Measurements from ENCODE around the gene CSNK1G1. TPM values are rescaled to one million over a fixed set of nuclear protein-coding genes. Genes with fewer than 3 reads are reported as not detected.
"Not testable (repeated sequence)": the region's sequence is repeated elsewhere in the genome, so short reads cannot be mapped to it uniquely, and the experiment has no call there.

Gene CSNK1G1
- total RNA-seq, 1 experiment from 2014 or later, result 23.9 TPM

DNA sequence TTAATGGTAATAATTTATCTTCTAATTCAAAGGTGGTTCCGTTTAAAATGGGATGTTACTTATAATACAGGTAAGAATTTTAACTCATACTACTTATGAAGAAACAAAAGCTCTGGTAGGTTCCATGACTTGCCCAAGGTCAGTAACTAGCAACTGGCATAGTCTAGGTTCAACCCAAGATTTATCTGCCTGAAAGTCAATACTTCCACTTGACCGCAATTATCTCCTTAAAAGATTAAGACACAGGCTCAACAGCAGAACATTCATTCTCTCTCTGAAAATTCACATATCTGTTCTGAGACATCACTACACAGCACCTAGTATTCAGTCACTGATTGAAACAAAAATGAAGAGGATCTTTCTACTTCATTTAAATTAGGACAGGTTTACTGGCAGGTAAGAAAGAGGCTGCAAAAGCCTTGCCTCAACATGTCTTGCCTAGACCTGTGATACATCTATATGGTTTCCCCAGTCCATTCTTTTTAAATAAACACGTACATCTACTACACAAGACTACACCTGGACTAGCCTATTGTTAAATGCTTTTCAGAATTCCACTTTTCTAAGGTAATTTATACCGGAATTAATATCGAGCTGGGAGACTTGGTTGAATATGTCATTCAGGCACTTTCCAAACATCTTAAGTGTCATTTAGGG, 1.2 kb downstream of the CSNK1G1 start:
- CTCF ChIA-PET, result interaction anchor here (0.6 to 0.7 kb wide), 2 partner anchors 194 to 279 kb away, joined by 3 to 4 read pairs; no protein-coding TSS in a partner anchor
- TF ChIP-seq, protein P1, sequence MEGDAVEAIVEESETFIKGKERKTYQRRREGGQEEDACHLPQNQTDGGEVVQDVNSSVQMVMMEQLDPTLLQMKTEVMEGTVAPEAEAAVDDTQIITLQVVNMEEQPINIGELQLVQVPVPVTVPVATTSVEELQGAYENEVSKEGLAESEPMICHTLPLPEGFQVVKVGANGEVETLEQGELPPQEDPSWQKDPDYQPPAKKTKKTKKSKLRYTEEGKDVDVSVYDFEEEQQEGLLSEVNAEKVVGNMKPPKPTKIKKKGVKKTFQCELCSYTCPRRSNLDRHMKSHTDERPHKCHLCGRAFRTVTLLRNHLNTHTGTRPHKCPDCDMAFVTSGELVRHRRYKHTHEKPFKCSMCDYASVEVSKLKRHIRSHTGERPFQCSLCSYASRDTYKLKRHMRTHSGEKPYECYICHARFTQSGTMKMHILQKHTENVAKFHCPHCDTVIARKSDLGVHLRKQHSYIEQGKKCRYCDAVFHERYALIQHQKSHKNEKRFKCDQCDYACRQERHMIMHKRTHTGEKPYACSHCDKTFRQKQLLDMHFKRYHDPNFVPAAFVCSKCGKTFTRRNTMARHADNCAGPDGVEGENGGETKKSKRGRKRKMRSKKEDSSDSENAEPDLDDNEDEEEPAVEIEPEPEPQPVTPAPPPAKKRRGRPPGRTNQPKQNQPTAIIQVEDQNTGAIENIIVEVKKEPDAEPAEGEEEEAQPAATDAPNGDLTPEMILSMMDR (IDR thresholded peaks at IDR 0.05; ENCODE audit: unreplicated experiment), result no peak
- peaks cover 21% of the 10 kb centered on the region for H3K36me3 Mint-ChIP-seq (ENCODE audit: insufficient read depth, unreplicated experiment)
- intact Hi-C loops (cut with micrococcal nuclease; ENCODE audit: unreplicated experiment), result no loop called here
- H3K4me1 Mint-ChIP-seq (ENCODE audit: low read depth, unreplicated experiment), result peaks cover 16% of the 10 kb centered on the region
- H3K9me3 Mint-ChIP-seq (ENCODE audit: low read depth, unreplicated experiment), result no peaks in the 10 kb centered on the region
- H3K4me3 Mint-ChIP-seq (ENCODE audit: low read depth, unreplicated experiment), result peak overlapping the region; percentile 95
- H3K27me3 Mint-ChIP-seq (ENCODE audit: unreplicated experiment), result no peaks in the 10 kb centered on the region
- H3K27ac Mint-ChIP-seq (ENCODE audit: unreplicated experiment), result peak overlapping the region; percentile 80
- BruUV-seq (replicated peaks), result no TSS peak
- DNase-seq, result no peak

DNA sequence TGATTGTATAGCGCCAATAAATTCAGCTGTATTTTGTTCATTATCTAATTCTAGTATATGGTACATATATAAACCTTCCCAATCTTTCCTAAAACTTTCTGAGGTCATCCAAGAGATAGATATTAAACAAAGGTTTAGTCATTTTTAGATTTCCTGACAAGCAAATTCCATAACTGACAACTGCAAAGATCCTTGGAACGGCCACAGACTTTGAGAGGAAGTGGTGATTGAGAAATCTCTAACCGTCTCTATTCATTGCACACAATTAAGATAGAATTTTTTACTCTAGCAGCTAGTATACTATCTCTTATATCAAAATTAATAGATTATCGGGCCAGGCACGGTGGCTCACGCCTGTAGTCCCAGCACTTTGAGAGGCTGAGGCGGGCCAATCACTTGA, 4.7 kb downstream of the CSNK1G1 start:
- Mint-ChIP-seq H3K27me3 (ENCODE audit: unreplicated experiment) (no peaks in the 10 kb centered on the region), H3K9me3 (ENCODE audit: low read depth, unreplicated experiment) (no peaks in the 10 kb centered on the region), H3K4me1 (ENCODE audit: low read depth, unreplicated experiment) (peaks cover 15% of the 10 kb centered on the region), H3K27ac (ENCODE audit: unreplicated experiment) (no peak overlapping the region), H3K36me3 (ENCODE audit: insufficient read depth, unreplicated experiment) (peaks cover 20% of the 10 kb centered on the region), H3K4me3 (ENCODE audit: low read depth, unreplicated experiment) (no peak overlapping the region)
- CTCF ChIA-PET, result interaction anchor here (0.7 kb wide), 1 partner anchor 1120 kb away, joined by 3 read pairs; no protein-coding TSS in a partner anchor
- no TSS peak for BruUV-seq (replicated peaks)
- DNase-seq, result no peak
- TF ChIP-seq, protein P1 (IDR thresholded peaks at IDR 0.05; ENCODE audit: unreplicated experiment), result no peak
- intact Hi-C loops (cut with micrococcal nuclease; ENCODE audit: unreplicated experiment), result no loop called here

DNA sequence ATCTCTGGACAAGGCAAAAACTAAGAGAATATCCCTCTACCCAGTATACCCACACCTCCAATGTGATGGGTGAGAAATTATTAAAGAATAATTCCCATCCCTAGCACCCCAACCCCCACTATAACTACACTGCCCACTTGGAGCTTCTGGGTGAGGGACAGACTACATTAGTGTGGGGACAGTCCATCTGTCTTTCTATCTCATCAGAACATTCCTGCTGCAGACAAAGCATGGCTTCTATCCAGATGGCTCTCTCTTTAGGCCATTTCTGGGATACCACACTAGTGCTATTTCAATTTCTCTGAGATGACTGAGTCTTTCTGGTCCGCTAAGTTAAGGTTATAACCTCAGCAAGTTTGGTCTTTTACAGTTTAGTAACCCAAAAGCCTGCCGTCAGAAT, 6.6 kb downstream of the CSNK1G1 start:
- no TSS peak for BruUV-seq (replicated peaks)
- H3K27me3 Mint-ChIP-seq (ENCODE audit: unreplicated experiment), result no peaks in the 10 kb centered on the region
- DNase-seq, result no peak
- H3K27ac Mint-ChIP-seq (ENCODE audit: unreplicated experiment), result no peak overlapping the region
- H3K4me3 Mint-ChIP-seq (ENCODE audit: low read depth, unreplicated experiment), result no peak overlapping the region
- H3K9me3 Mint-ChIP-seq (ENCODE audit: low read depth, unreplicated experiment), result no peaks in the 10 kb centered on the region
- CTCF ChIA-PET, result no interaction called here
- H3K4me1 Mint-ChIP-seq (ENCODE audit: low read depth, unreplicated experiment), result peaks cover 16% of the 10 kb centered on the region
- intact Hi-C loops (cut with micrococcal nuclease; ENCODE audit: unreplicated experiment), result no loop called here
- TF ChIP-seq, protein P1 (IDR thresholded peaks at IDR 0.05; ENCODE audit: unreplicated experiment), result no peak
- peaks cover 4% of the 10 kb centered on the region for H3K36me3 Mint-ChIP-seq (ENCODE audit: insufficient read depth, unreplicated experiment)

DNA sequence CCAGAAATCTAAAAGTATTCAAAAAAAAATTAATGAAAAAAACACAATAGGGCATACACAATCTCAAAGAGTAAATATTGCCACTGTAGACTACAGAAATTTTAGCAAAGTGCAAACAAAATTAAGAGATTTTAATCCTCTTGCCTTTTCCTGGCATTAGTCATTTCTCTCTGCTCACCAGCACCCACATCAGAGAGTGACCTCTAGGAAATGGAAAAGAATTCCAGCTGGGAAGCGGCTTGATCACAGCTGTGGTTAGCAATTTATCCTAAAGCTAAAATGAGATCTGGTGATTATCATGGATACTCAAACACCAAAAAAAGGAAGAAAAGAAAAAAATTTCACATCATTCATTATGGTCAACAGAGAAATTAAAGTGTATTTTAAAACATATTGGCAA, 7.5 kb downstream of the CSNK1G1 start:
- CTCF ChIA-PET, result no interaction called here
- no peak overlapping the region for H3K4me3 Mint-ChIP-seq (ENCODE audit: low read depth, unreplicated experiment)
- no peaks in the 10 kb centered on the region for H3K27me3 Mint-ChIP-seq (ENCODE audit: unreplicated experiment)
- H3K27ac Mint-ChIP-seq (ENCODE audit: unreplicated experiment), result no peak overlapping the region
- no peak for DNase-seq
- TF ChIP-seq, protein P1 (IDR thresholded peaks at IDR 0.05; ENCODE audit: unreplicated experiment), result no peak
- intact Hi-C loops (cut with micrococcal nuclease; ENCODE audit: unreplicated experiment), result no loop called here
- peaks cover 18% of the 10 kb centered on the region for H3K4me1 Mint-ChIP-seq (ENCODE audit: low read depth, unreplicated experiment)
- no TSS peak for BruUV-seq (replicated peaks)
- no peaks in the 10 kb centered on the region for H3K9me3 Mint-ChIP-seq (ENCODE audit: low read depth, unreplicated experiment)
- H3K36me3 Mint-ChIP-seq (ENCODE audit: insufficient read depth, unreplicated experiment), result peaks cover 4% of the 10 kb centered on the region

DNA sequence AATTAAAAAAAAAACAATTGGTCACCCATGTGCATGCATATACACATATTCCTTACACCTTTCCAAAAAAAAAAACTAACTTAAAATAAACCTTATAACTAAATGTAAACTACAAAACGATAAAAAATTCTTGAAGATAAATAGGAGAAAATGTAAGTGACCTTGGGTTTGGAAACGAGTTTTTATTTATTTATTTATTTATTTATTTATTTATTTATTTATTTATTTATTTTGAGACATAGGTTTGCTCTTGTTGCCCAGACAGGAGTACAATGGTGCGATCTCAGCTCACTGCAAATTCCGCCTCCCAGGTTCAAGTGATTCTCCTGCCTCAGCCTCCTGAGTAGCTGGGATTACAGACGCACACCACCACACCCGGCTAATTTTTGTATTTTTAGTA, 9.7 kb downstream of the CSNK1G1 start:
- CTCF ChIA-PET, result not testable (repeated sequence)
- peaks cover 18% of the 10 kb centered on the region for H3K4me1 Mint-ChIP-seq (ENCODE audit: low read depth, unreplicated experiment)

More for the DNA sequence above, 9.7 kb downstream of the CSNK1G1 start:
- H3K4me3 Mint-ChIP-seq (ENCODE audit: low read depth, unreplicated experiment); H3K36me3 Mint-ChIP-seq (ENCODE audit: insufficient read depth, unreplicated experiment); intact Hi-C loops (cut with micrococcal nuclease; ENCODE audit: unreplicated experiment); H3K27me3 Mint-ChIP-seq (ENCODE audit: unreplicated experiment); DNase-seq; H3K9me3 Mint-ChIP-seq (ENCODE audit: low read depth, unreplicated experiment); BruUV-seq (replicated peaks); H3K27ac Mint-ChIP-seq (ENCODE audit: unreplicated experiment): not testable (repeated sequence)
